Daoy (cell line): Measurements from ENCODE around the gene XPO5. TPM values are rescaled to one million over a fixed set of nuclear protein-coding genes. Genes with fewer than 3 reads are reported as not detected.
A peak's percentile ranks its signal among the peaks of the same experiment; 100 is the strongest.
"Not testable (repeated sequence)": the region's sequence is repeated elsewhere in the genome, so short reads cannot be mapped to it uniquely, and the experiment has no call there.

Experiments used
- DNase-seq: peaks from one replicate; pipeline ENCODE4 v3.0.0-alpha.2; 2015; ENCODE audit warnings: low read depth
- total RNA-seq: library from RNA; depleted of rRNA; stranded (reverse); fragments of >200 nt; shearing (Covaris generic); gene quantifications from 2 replicates; pipeline ENCODE4 v1.2.3, GENCODE V29; 2014

XPO5 gene
- total RNA-seq, 1 experiment from 2014 or later: 62.1 TPM

DNA sequence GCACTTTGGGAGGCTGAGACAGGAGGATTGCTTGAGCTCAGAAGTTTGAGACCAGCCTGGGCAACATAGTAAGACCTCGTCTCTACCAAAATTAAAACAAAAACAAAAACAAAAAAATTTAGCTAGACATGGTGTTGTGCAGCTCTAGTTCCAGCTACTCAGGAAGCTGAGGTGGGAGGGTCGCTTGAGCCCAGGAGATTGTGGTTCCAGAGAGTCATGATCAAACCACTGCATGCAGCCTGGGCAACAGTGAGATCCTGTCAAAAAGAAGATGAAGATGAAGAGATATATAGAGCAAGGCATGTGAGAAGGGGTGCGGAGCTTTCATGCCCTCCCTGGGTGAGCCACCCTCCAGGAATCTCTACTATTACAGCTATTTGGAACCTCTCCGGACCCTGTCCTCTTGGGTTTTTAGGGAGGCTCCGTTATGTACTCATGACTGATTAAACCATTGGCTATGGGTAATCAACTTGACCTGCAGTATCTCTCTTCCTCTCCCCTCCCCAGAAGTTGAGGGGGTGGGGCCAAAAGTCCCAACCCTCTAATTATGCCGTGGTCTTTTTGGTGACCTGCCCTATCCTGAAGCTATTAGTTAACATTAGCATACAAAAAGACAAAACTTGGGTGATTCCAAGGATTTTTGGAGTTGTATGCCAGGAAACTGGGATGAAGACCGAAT, 9.2 kb upstream of the XPO5 start:
- no peak for DNase-seq

DNA sequence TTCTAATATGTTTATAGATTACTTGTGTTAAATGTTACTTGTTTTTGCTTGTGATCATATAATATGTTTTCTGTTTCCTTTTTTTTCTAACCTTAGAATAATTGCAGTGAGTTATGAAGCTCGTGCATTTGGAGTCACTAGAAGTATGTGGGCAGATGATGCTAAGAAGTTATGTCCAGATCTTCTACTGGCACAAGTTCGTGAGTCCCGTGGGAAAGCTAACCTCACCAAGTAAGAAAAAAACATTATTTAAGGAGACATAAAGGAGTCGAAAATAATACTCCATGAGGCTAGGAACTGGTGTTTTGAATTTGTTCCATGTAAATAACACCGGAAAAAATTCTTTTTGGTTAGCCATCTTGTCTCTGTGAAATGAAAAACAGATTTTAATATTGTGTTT, 7.1 kb upstream of the XPO5 start:
- DNase-seq: no peak

GRCh38 chr6:43579171-43579570, 3.3 kb upstream of the XPO5 start:
- no peak for DNase-seq

- DNase-seq: no peak
Observed at GRCh38 chr6:43578748-43579147, 2.9 kb upstream of the XPO5 start.

GRCh38 chr6:43575105-43575771, 600 bp downstream of the XPO5 start:
- peak; percentile 44 for DNase-seq

- DNase-seq: no peak
Observed at GRCh38 chr6:43572015-43572414, 3.8 kb downstream of the XPO5 start.

DNA sequence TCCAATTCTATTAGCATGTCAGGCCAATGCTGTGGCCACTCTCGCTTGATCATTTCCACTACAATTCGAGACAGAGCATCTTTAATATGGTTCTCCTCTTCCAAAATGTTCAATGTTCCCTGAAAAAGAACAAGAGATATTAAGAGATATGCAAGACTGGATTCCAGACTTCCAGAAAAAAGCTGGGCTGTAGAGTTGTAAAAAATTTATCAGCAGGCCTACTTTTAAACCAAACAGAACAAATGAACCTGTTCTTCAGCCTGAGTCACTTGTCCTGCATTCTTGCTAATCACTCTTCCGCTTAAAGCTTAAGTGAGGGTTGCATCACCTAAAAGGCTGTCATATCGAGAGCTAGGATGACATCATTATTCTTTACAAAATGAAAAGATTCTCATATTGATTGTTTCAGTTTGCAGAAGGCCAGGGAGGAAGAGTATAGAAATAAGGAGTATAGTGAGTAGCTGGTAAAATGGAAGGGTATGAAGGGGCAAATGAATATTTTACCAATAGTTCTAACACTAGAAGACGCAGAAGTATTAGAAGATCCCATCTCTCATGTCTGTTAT, 4.9 kb downstream of the XPO5 start:
- no peak for DNase-seq

- no peak for DNase-seq
Observed at GRCh38 chr6:43559328-43559727, 16.5 kb downstream of the XPO5 start.

- not testable (repeated sequence) for DNase-seq
Observed at GRCh38 chr6:43557620-43558019, 18.2 kb downstream of the XPO5 start.

DNA sequence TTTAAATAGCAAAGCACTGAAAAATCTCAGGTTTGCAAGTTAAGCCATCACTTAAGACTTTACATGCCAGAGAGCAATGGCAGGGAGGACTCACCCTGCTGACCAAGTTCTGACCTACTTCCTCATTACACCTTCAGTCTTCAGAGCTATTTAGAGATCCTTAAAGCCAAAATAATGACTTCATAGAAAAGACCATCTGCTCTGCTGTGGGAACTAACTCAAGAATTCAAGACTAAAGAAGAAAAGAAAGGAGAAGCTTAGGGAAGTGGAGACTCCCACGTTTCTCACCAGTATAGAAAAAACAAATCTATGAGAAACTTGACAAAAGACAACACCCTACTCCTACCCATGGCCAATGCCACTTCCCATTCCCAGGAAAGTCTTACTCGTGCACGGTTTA, 28.6 kb downstream of the XPO5 start:
- no peak for DNase-seq

DNA sequence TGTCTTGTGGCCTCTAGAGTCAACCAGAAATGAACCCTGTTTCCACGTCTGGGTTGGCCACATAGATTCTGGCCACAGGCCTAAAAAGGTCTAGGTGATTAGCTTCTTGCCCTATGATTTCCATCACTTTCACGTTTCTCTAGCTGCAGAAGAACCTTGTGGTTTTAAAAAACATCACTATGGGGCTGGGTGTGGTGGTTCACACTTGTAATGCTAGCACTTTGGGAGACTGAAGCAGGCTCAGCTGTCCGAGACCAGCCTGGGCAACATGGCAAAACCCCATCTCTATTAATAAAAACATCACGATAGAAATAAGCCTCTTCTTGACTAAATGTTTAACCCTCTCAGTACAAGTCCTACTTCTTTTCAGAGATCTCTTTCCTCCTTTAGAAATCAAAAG, 31.4 kb downstream of the XPO5 start:
- DNase-seq: no peak

GRCh38 chr6:43541774-43542471, 33.9 kb downstream of the XPO5 start:
- DNase-seq: no peak

DNA sequence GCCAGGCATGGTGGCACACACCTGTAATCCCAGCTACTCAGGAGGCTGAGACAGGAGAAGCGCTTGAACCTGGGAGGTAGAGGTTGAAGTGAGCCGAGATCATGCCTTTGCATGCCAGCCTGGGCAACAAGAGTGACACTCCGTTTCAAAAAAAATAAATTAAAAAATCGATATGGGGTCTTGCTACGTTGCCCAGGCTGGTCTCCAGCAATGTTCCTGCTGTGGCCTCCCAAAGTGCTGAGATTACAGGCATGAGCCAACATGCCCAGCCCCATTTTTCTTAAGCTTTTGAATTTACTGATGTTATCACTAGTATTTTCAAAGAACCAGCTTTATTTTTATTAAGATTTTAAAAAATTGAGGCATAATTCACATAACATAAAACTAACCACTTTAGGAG, 35.3 kb downstream of the XPO5 start:
- DNase-seq: no peak

- not testable (repeated sequence) for DNase-seq
Observed at GRCh38 chr6:43539409-43539808, 36.4 kb downstream of the XPO5 start.

GRCh38 chr6:43538986-43539385, 36.9 kb downstream of the XPO5 start:
- not testable (repeated sequence) for DNase-seq

DNA sequence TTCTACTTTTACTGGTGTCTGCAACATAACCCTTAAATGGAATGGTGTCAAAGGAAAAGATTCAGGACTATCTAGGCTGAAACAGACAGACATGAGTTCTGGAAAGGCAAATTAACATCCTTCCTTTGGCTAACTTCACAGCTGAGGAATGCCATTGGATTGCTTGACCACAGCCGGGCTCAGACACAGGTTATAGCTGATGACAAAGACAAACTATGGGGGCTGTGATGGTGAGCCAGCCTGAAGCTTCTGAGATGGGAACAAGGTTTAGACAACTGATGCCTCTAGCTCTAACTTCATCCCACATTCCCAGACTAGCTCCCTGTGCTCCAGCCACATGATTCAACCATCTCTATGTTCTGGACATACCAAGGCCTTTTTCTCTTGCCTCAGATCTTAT, 43.6 kb downstream of the XPO5 start:
- DNase-seq: no peak

DNA sequence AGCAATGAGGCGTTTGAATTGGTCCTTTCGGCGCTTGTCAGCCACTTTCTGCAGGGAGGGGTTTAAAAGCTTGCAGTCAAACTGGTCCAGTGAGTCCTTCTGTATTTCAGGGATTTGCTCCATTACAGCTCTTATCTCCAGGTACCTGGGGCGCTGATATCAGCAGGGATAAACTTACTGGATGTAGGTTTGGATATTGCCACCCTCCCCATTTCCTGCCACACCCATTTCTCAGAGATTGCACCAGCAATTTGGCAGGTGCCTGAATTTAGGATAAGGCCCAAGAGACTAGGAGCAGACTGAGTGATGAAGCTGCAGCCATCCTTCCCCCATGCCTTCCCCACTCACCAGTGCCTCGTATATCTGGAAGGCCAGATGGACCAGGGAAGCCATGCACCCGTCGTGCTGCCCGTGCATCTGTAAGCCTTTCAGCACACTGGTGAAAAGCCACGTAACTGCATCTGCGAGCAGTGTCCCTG, 51.3 kb downstream of the XPO5 start:
- DNase-seq: no peak

- no peak for DNase-seq
Observed at GRCh38 chr6:43523284-43523683, 52.6 kb downstream of the XPO5 start.

GRCh38 chr6:43522547-43523261, 53.1 kb downstream of the XPO5 start:
- no peak for DNase-seq

DNA sequence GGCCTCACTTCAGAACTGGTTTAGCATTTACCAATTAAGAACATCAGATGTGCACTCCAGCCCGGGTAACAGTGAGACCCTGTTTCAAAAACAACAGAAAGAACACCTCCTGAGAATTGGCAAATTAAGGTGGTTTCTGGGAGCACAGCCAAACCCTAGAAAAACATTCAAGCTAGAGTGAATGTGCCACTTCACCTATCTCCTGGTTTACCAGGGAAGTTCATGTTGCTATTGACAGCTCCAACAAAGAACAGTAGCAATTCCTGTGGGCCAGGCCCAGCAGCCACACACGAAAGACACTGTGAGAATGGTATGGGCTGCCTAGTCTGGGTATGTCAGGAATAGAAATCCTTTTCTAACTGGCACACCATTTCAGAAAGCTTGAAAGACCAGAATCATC, 54.0 kb downstream of the XPO5 start:
- no peak for DNase-seq

DNA sequence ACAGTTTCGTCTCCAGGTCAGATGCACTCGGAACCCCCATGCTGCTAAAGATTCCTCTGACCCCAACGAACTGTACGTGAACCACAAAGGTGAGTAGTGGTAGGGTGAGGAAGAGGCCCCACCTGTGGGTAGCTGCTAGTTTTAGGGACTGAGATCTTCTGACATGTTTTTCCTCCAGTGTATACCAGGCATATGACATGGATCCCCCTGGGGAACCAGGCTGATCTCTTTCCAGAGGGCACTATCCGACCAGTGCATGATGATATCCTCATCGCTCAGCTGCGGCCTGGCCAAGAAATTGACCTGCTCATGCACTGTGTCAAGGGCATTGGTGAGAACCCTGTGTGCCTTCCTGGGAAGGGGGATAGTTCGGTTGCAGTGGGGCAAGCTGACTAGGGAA, 55.7 kb downstream of the XPO5 start:
- no peak for DNase-seq
